Nephron (organoid): ENCODE results near the gene VIPR2.

Source experiments
- H3K27ac Mint-ChIP-seq, 3 experiments: 2 replicates each; pipeline ENCODE4 v1.8.0; 2020; ENCODE audit warnings: mixed read lengths in 3 of 3, mild to moderate bottlenecking in 2 of 3, moderate library complexity in 1 of 3
- H3K27me3 Mint-ChIP-seq: 2 replicates; pipeline ENCODE4 v1.8.0; 2021; ENCODE audit warnings: low read depth, mild to moderate bottlenecking, moderate library complexity, mixed read lengths
- H3K36me3 Mint-ChIP-seq: 2 replicates; pipeline ENCODE4 v1.8.0; 2020; ENCODE audit warnings: low read depth, mixed read lengths
- H3K4me1 Mint-ChIP-seq: 2 replicates; pipeline ENCODE4 v1.8.0; 2020; ENCODE audit warnings: mixed read lengths
- H3K4me3 Mint-ChIP-seq, 3 experiments: 2 replicates each; pipeline ENCODE4 v1.8.0; 2020; ENCODE audit warnings: mild to moderate bottlenecking in 3 of 3, mixed read lengths in 3 of 3, moderate library complexity in 2 of 3
- H3K9me3 Mint-ChIP-seq: 2 replicates; pipeline ENCODE4 v1.8.0; 2020; ENCODE audit warnings: mixed read lengths
- CTCF ChIP-seq, 3 experiments: fragments of 200-600 bp; sonication (generic); IDR thresholded peaks; one replicate each; pipeline ENCODE4 v1.5.0; 2021; ENCODE audit warnings: antibody characterized with exemption in 3 of 3; ENCODE audit not compliant: unreplicated experiment in 3 of 3

The VIPR2 gene

GRCh38 chr7:159119026-159119741, 25.5 kb downstream of the VIPR2 start:
- Mint-ChIP-seq H3K27ac (no peak overlapping the region), H3K27me3 (peaks cover 38% of the 10 kb centered on the region), H3K36me3 (no peaks in the 10 kb centered on the region), H3K4me1 (peaks cover 38% of the 10 kb centered on the region), H3K4me3 (no peak overlapping the region), H3K9me3 (no peaks in the 10 kb centered on the region)
- no peak for TF ChIP-seq CTCF (IDR thresholded peaks at IDR 0.05; ENCODE audit: unreplicated experiment in 3 of 3)

GRCh38 chr7:159118623-159119022, 26.0 kb downstream of the VIPR2 start:
- H3K27ac Mint-ChIP-seq, result peak overlapping the region in 1 of 3 experiments; percentile 35
- peaks cover 40% of the 10 kb centered on the region for H3K27me3 Mint-ChIP-seq
- TF ChIP-seq CTCF (IDR thresholded peaks at IDR 0.05; ENCODE audit: unreplicated experiment in 3 of 3), result no peak
- H3K4me1 Mint-ChIP-seq, result peaks cover 44% of the 10 kb centered on the region
- no peak overlapping the region for H3K4me3 Mint-ChIP-seq
- no peaks in the 10 kb centered on the region for H3K9me3 Mint-ChIP-seq
- H3K36me3 Mint-ChIP-seq, result no peaks in the 10 kb centered on the region

- Mint-ChIP-seq H3K9me3 (no peaks in the 10 kb centered on the region), H3K27me3 (peaks cover 44% of the 10 kb centered on the region), H3K4me1 (peaks cover 48% of the 10 kb centered on the region), H3K36me3 (no peaks in the 10 kb centered on the region), H3K27ac (peak overlapping the region in 2 of 3 experiments; percentile 8 to 35), H3K4me3 (no peak overlapping the region)
- no peak for TF ChIP-seq CTCF (IDR thresholded peaks at IDR 0.05; ENCODE audit: unreplicated experiment in 3 of 3)
These were observed 26.5 kb downstream of the VIPR2 start for GRCh38 chr7:159118197-159118595.

- H3K27me3 Mint-ChIP-seq, result peaks cover 44% of the 10 kb centered on the region
- peak overlapping the region in 1 of 3 experiments; percentile 35 for H3K4me3 Mint-ChIP-seq
- H3K27ac Mint-ChIP-seq, result peak overlapping the region in 1 of 3 experiments; percentile 46
- no peaks in the 10 kb centered on the region for H3K36me3 Mint-ChIP-seq
- H3K9me3 Mint-ChIP-seq, result no peaks in the 10 kb centered on the region
- peaks cover 50% of the 10 kb centered on the region for H3K4me1 Mint-ChIP-seq
- no peak for TF ChIP-seq CTCF (IDR thresholded peaks at IDR 0.05; ENCODE audit: unreplicated experiment in 3 of 3)
These were observed 27.1 kb downstream of the VIPR2 start for GRCh38 chr7:159117366-159118196.

- Mint-ChIP-seq H3K4me3 (no peak overlapping the region), H3K27me3 (peaks cover 47% of the 10 kb centered on the region), H3K4me1 (peaks cover 55% of the 10 kb centered on the region), H3K36me3 (no peaks in the 10 kb centered on the region), H3K9me3 (no peaks in the 10 kb centered on the region), H3K27ac (no peak overlapping the region)
- TF ChIP-seq CTCF (IDR thresholded peaks at IDR 0.05; ENCODE audit: unreplicated experiment in 3 of 3), result no peak
These were observed 27.9 kb downstream of the VIPR2 start for GRCh38 chr7:159116581-159117339.
